GM18907 (cell line): ENCODE results near the gene PLIN1.
"Not testable (repeated sequence)": the region's sequence is repeated elsewhere in the genome, so short reads cannot be mapped to it uniquely, and the experiment has no call there.

Source experiments
- ATAC-seq: cut with Tn5 transposase; IDR thresholded peaks from one replicate; pipeline ENCODE4 v1.9.1; 2021; ENCODE audit warnings: mild to moderate bottlenecking, moderate library complexity; ENCODE audit not compliant: unreplicated experiment

The PLIN1 gene, protein sequence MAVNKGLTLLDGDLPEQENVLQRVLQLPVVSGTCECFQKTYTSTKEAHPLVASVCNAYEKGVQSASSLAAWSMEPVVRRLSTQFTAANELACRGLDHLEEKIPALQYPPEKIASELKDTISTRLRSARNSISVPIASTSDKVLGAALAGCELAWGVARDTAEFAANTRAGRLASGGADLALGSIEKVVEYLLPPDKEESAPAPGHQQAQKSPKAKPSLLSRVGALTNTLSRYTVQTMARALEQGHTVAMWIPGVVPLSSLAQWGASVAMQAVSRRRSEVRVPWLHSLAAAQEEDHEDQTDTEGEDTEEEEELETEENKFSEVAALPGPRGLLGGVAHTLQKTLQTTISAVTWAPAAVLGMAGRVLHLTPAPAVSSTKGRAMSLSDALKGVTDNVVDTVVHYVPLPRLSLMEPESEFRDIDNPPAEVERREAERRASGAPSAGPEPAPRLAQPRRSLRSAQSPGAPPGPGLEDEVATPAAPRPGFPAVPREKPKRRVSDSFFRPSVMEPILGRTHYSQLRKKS

DNA sequence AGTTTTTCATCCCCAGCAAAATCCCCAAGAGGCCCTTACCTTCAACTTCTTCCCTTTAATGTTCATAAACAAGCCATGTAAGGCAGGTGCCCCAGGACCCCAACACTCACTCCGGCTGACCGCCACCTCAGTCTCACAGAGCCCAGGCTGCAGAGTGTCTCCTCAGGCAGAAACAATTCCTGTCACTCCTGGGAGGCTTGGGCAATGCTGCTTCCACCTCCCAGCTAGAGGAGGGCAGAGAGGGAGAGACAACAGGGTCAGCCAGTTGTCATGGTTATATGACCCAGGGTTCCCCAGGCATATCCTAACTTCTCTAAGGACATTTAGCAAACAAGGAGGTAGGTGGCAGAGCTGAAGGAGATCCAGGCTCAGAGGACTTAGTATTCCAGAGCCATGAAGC, at the start of gene PLIN1:
Gene PLIN1, minus strand, starts transcription at position 156 of the 400 bp plus-strand sequence. CDS start 1,878 bp downstream, outside the sequence.
- ATAC-seq = no peak

DNA sequence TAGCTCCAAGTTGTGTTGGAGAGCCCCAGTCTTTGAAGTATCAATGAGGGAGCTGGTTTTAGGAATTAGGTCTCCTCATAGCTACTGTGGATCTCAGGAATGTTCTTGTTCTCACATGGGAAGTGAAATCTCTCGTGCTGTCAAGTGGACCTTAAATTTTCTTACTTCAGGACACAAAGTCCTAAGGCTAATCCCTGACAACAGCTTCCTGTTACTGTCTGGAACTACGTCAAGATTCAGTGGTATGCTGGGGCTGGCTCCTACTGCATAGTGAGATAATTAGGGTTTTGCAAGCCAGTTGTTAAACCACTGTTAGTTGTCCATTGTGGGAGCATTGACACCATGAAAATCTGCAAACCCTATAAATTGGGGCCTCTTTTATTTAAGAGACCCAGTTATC, 49.1 kb upstream of the PLIN1 start:
- ATAC-seq = no peak

DNA sequence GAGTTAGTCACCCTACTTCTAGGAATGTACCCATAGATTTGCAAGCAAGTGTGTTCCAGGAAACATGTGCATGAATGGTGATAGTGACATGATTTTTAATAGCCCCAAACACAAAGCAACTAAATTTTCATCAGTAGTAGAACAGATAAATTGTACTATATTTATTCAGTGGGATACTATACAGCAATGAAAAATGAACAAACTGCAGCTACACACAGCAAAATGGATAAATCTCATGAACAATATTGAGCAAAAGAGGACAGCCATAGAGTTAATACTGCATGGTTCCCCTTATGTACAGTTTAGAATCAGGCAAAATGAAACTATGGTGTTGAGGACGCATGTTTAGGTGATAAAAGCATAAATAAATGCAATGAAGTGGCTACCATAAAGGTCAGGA, 45.9 kb upstream of the PLIN1 start:
- no peak for ATAC-seq

DNA sequence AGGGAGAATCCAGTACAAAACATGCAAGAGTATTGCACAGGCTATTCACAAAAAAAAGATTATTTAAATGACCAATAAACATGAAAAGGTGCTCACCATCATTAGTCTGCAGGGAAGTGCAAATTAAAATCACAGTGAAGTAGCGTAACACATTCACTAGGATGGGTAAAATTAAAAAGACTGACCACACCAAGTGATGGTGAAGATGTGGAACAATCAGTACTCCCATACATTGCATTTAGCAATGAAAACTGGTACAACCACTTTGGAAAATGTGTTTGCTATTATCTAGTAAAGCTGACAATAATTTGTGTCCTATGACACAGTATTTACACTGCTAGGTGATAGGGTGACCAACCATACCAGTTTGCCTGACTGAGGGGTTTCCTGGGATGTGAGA, 45.5 kb upstream of the PLIN1 start:
- no peak for ATAC-seq

DNA sequence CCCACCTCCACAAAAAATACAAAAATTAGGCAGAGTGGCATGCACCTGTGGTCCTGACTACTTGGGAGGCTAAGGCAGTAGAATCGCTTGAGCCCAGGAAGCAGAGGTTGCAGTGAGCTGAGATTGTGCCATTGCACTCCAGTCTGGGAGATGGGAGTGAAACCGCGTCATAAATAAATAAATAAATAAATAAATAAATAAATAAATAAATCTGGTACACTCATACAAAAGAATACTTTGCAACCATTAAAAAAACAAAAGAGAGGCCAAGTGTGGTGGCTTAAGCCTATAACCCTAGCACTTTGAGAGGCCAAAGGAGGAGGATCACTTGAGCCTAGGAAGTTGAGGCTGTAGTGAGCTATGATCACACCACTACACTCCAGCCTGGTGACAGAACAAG, 43.9 kb upstream of the PLIN1 start:
- ATAC-seq = no peak

DNA sequence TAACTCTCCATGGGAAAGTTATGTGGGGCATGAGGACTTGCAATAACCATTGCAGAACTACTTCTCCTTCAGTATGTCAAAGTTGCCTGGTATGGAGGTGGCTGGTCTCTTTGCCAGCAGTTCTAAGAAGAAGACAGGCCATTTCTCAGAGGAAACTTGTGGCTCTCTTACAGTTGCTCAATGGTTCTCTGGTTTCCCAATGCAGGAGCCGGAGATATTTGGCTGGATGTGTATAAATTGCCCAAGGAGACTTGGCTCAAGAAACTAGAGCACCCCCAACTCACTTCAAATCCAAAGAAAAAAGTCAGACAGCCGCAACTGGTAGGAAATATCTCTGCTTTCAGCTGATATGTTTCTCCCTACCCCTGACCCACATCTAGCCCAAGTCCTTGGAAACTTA, 35.6 kb upstream of the PLIN1 start:
- ATAC-seq = no peak

DNA sequence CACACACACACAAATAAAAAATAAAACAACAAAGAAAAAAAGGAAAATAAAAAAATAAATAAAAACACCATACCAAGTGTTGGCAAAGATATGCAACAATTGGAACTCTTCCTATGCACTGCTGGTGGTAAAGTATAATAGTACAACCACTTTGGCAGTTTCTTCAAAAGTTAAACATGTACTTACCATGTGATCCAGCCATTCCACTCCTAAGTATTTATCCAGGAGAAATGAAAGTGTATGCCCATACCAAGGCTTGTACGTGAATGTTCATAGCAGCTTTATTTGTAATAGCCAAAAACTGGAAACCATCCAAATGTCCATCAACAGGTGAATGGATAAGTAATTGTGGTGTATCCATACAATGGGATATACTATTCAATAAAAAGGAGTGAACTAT, 28.4 kb upstream of the PLIN1 start:
- ATAC-seq = no peak

DNA sequence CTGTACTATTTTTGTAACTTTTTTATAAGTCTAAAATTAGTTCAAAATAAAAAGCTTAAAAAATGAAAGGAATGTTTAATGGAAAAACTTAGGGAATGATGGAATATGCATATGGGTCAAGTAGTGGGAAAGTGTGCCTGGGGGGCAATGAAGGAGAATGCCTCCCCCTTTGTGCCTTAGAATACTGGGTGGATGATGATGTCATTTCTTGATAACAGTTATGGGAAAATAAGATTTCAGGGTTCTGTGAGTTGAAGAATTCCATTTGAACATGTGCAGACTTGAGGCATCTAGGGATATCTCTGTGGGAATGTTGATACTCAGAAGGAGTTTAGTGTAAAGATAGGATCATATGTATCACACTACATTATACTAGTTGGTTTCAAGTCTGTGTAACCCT, 25.2 kb upstream of the PLIN1 start:
- ATAC-seq = no peak

DNA sequence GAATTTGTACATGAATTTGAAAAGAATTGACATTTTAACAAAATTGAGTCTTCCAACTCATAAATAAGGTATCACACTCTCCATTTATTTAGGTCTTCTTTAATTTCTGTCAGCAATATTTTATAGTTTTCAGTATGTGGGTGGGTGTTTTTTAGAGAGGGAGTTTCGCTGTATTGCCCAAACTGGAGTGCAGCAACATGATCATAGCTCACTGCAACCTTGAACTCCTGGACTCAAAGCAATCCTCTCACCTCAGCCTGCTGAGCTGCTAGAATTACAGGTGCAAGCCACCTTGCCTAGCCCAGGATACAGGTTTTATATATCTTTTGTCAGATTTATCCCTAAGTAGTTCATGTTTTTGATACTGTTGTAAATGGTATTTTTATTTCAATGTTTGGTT, 16.0 kb upstream of the PLIN1 start:
- ATAC-seq = no peak

DNA sequence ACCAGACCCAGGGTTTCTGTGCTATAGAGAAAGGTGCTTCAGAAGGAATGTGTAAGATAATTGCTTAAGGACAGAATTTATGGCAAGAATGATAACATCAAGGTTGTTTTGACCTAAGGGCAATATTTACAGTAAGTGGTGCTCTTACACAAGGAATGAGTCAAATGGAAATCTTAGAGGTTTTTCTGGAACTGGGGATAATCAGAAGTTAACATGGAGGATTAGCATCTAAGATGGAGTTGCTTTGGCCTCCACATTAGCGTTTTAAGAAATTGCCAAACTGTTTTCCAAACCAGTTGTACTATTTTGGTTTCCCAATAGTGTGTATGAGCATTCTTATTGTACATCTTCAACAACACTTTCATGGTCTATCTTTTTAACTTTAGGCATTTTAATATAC, 14.5 kb upstream of the PLIN1 start:
- ATAC-seq = no peak

DNA sequence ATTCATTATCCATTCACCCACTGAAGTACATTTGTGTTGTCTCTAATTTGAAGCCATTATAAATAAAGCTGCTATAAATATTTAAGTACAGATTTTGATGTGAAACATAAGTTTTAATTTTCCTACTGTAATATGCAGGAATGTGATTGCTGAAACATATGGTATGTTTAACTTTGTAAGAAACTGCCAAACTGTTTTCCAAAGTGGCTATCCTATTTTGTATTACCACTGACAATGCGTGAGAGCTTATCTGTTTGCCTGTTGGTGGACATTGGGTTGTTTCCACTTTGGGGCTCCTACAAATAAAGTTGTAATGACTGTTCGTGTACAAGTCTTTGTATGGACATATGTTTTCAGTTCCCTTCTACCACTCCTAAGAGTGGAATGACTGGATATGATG, 13.9 kb upstream of the PLIN1 start:
- ATAC-seq = no peak

DNA sequence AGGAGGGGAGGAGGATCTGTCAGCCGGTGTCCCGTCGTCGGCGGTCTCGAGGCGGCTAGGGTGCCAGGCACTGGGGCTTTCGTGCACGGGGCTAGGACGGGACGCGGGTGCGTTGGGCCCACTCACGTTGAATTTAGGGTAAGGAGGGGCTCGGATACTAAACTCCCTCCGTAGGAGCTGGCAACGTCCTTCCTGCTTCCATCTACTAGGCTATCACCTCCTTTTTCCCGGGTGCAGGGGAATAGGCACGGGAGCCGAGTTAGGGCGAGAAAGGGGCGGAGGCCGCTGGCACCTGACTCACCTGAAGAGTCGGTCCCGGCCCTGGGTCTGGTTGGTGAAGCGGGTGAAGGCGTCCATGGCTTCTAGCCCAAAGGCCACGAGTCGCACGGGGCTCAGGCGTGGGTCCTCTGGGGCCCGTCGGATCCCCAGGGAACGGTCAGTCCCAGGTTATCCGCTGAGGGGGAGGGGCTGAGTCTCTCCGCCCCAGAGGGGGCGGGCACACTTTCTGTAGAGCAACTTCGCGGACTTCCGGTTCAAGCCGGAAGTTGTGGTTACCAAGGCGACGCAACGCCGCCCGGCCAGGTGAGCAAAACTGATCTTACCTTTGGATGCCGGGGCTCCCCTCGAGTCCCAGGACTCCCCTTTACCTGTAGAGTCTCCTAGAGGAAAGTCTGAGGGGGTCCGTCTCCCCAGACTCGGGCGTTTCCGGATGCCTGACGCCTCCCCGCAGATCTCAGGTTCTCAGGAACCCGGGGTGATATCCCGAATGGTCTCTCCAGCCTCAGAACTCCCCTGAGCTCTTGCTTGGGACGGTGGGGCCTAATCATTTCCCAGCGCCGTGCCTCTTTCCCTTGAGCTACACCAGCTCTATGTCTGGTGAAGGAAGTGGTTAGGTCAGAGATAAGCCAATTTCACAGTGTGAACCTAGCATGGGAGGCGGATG, 11.4 kb upstream of the PLIN1 start, which contains the start of the genes PEX11A and WDR93:
Gene PEX11A, minus strand, starts transcription at position 479 of the 943 bp plus-strand sequence. Its CDS starts 122 bp downstream, at position 357.
Gene WDR93, plus strand, starts transcription at position 536 of the 943 bp plus-strand sequence. CDS start 10,936 bp downstream, outside the sequence.
- peak; percentile 91 for ATAC-seq

DNA sequence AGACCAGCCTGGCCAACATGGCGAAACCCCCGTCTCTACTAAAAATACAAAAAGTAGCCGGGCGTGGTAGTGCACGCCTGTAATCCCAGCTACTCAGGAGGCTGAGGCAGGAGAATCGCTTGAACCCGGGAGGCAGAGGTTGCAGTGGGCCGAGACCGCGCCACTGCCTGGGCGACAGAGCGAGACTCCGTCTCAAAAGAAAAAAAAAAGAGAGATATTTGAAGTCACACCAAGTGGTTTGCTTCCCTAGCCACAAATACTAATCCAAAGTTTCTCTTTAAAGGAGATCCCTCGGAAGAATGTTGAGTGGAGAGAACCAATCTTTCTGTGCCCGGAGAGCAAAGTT, 10.7 kb upstream of the PLIN1 start:
- not testable (repeated sequence) for ATAC-seq

DNA sequence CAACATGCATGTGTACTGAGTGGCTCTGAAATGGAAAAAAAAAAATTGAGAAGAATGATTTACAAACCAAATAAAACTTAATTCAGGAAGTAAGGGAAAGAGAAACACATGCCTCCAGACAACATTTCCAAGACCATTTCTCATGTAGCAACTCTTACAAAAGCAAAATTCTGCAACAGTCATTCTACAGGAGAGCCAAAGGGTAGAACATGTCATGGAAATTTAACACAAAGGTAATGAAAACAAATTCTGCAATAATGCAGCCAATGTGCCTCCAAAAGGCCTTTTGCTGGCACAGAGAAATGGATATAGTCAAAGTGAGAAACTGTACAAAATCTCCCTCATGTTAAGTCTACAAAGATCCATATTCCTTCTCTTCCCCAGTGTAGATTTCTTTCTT, 7.4 kb upstream of the PLIN1 start:
- ATAC-seq = no peak

DNA sequence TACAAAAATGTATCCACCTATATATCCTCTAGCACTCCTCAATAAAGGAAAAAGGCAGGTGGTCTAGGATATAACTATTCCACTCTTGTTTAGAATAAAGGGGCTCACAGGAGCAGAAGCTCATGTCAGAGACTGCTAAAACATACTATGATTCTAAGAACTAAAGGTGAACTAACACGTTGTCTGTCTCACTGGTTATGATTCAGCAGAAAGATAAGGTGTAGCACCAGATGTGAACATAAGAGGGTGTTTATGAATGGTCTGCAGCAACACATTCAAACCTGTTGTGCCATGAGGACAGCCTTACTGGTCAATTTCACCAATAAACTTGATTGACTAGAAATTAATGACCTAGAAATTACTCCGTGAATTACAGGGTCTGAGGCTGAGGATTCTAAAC, 6.8 kb upstream of the PLIN1 start:
- no peak for ATAC-seq

DNA sequence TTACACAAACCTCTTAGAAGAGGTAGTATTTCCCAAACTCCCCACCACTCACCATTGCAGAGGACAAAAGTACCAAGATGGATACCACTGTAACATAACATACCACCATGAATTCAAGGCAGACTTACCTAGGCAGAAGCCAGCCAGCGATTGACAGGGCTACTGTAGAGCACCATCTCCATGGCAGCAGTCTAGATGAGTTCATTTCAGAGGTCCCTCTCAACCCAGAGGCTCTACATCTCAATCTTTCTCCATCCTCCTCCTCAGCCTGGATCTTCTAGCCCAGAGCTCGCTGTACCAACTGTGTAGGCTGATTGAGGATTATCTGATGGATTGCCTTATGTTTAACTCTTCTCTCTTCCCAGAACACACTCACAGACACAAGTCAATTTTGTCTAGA, 2.0 kb upstream of the PLIN1 start:
- no peak for ATAC-seq

DNA sequence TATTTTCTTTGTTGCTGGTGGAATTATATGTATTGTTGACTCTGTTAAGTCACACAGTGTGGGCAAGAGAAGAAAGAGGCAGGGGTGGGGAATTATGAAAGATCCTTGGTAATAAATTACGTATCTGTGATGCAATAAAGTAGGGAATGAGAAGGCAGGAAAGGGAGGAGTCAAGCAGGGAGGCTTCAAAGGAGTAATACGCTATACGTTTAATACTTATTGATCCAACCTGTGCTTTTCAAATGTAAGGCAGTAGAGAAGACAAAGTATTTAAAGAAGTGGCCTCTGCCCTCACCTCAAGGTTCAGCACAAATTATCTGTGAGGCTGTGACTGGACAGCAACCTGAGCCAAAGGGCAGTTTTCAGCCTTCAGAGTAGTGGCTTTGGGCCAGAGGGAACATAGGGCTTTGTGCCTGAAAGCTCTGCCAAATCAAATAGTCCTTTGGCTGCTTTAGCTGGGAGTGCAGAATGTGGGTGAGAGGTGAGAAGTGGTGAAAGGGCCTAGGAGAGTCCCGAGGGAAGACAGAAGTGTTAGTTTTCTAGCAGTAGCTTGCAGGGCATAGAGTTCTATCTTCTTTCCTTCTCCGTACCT, 1.2 kb upstream of the PLIN1 start:
- ATAC-seq = no peak

DNA sequence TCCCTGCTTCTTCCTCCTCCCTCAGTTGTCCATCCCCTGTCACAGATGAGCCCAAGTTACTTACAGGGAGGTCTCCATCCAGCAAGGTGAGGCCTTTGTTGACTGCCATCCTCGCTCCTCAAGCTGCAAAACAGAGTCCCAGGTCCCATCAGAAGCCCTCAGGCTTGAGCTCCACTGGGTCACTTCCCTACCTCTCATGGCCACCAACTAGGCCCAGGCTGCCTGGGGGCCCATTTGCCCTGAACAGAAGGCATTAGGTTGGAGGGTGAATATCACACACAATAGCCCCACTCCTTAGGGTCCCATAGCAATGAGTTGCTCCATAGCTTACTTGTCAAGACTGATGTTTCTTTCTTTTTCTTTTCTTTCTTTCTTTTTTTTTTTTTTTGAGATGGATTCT, 1.8 kb downstream of the PLIN1 start:
- no peak for ATAC-seq

DNA sequence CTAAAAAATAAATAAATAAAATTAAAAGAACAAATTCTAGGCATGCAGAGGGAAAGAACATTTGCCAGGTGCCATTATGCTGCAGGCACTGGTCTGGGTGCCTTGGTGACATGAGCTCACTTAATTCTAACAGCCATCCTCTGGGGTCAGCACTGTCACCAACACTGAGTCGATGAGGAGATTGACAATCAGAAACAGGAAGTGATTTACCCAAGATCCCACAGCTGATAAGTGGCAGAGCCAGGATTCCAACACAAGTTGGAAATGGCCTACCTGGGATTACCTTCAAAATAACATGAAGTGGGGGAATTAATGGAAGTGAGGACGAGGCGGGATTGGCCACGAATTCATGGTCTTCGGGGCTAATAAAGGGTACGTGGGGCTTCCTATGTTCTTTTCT, 3.6 kb downstream of the PLIN1 start:
- ATAC-seq = no peak

DNA sequence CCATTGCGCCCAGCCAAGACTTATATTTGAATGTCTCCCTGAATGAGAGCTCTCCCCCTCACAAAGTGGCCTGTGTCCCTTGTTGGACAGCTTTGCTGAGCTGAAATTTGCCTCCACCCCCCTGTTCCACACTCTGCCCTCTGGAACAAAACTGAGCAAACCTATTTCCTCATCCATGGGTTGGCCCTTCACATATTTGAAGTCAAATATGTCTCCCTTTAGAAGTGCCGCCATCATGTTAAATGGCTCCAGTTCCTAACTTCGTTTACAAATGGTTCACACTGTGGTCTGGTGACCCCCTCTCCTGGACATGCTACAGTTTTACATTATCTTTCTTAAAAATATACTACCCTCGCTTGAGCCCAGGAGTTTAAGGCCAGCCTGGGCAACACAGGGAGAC, 4.6 kb downstream of the PLIN1 start:
- no peak for ATAC-seq

DNA sequence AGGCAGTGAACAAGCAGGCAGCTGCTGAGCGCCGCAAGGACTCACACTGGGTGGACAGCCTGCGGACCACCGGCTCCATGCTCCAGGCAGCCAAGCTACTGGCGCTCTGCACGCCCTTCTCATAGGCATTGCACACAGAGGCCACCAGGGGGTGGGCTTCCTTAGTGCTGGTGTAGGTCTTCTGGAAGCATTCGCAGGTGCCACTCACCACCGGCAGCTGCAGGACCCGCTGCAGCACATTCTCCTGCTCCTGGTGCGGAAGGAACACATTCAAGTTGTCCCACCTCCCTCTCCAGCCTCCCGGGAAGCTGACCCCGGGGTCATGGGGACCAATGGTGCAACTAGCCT, 6.0 kb downstream of the PLIN1 start:
- ATAC-seq = no peak
